Upper lobe of left lung (tissue), 6 donors: ENCODE data around the gene SPATA3. TPM values are rescaled to one million over a fixed set of nuclear protein-coding genes. Genes with fewer than 3 reads are reported as not detected.

ENCODE experiments used
- ATAC-seq, 2 donors: fragments of 200-7000 bp; cut with Tn5 transposase; one replicate each; pipeline ENCODE4 v1.9.1; 2022; ENCODE audit warnings: mild to moderate bottlenecking in 2 of 2, moderate library complexity in 2 of 2; ENCODE audit not compliant: low FRiP score in 2 of 2
- DNase-seq, 2 donors: peaks; one replicate each; pipeline ENCODE4 v3.0.0-alpha.2; 2019 to 2020
- H3K27ac ChIP-seq, 4 donors: fragments of 200-600 bp; sonication (generic); one replicate each; pipeline ENCODE4 v1.5.1; 2016 to 2019
- H3K27me3 ChIP-seq, 4 donors: fragments of 200-600 bp; sonication (generic); one replicate each; pipeline ENCODE4 v1.5.1; 2017 to 2019
- H3K36me3 ChIP-seq, 4 donors: fragments of 200-600 bp; sonication (generic); one replicate each; pipeline ENCODE4 v1.5.1; 2016 to 2019
- H3K4me1 ChIP-seq, 4 donors: fragments of 200-600 bp; sonication (generic); one replicate each; pipeline ENCODE4 v1.5.1; 2018 to 2019
- H3K4me3 ChIP-seq, 4 donors: fragments of 200-600 bp; sonication (generic); one replicate each; pipeline ENCODE4 v1.5.1; 2017 to 2019; ENCODE audit warnings: mild to moderate bottlenecking in 2 of 4, moderate library complexity in 1 of 4
- H3K9me3 ChIP-seq, 4 donors: fragments of 200-600 bp; sonication (generic); one replicate each; pipeline ENCODE4 v1.5.1; 2018 to 2019
- EP300 ChIP-seq, 4 donors: sonication (generic); formaldehyde crosslinking; IDR thresholded peaks; one replicate each; pipeline ENCODE4 v1.5.1; 2017; ENCODE audit warnings: antibody characterized with exemption in 4 of 4, control low read depth in 2 of 4
- POLR2A ChIP-seq, 4 donors: fragments of 450-650 bp; IDR thresholded peaks; one replicate each; pipeline ENCODE4 v1.5.1; 2016 to 2017; ENCODE audit warnings: antibody characterized with exemption in 4 of 4, mild to moderate bottlenecking in 2 of 4
- POLR2AphosphoS5 ChIP-seq, 2 donors: sonication (generic); formaldehyde crosslinking; IDR thresholded peaks; one replicate each; pipeline ENCODE4 v1.5.1; 2017; ENCODE audit warnings: antibody characterized with exemption in 2 of 2
- WGBS, 2 donors: methylation state at CpG; one replicate each; pipeline ENCODE4 v1.1.5; 2017 to 2018; 5-methylcytosine and 5-hydroxymethylcytosine counted together
- total RNA-seq, 6 donors: library from RNA; depleted of rRNA in 4 of 6; stranded (reverse); fragments of >200 nt in 4 of 6; gene quantifications; one replicate each; pipeline versions ENCODE4 v1.1.0 to v1.2.1, GENCODE V29; 2016 to 2021
- TF ChIP-seq, protein P1 (sequence below), 6 experiments: fragments of 450-650 bp in 4 of 6; fragments of 200-600 bp in 2 of 6; sonication (generic) in 2 of 6; IDR thresholded peaks; one replicate each; pipeline ENCODE4 v1.5.1; 2016 to 2019; ENCODE audit warnings: antibody characterized with exemption in 6 of 6
- donor health status: DM: no; HTN: no; CAD: no; lungs with moderate emphysema.
- donor health status: DM: no; HTN: yes; CAD: no; lungs with severe emphysema.

SPATA3 gene
- total RNA-seq, 6 donors from 2014 or later: not detected

- H3K9me3 ChIP-seq: no peaks in the 10 kb centered on the region
- TF ChIP-seq, protein P1, sequence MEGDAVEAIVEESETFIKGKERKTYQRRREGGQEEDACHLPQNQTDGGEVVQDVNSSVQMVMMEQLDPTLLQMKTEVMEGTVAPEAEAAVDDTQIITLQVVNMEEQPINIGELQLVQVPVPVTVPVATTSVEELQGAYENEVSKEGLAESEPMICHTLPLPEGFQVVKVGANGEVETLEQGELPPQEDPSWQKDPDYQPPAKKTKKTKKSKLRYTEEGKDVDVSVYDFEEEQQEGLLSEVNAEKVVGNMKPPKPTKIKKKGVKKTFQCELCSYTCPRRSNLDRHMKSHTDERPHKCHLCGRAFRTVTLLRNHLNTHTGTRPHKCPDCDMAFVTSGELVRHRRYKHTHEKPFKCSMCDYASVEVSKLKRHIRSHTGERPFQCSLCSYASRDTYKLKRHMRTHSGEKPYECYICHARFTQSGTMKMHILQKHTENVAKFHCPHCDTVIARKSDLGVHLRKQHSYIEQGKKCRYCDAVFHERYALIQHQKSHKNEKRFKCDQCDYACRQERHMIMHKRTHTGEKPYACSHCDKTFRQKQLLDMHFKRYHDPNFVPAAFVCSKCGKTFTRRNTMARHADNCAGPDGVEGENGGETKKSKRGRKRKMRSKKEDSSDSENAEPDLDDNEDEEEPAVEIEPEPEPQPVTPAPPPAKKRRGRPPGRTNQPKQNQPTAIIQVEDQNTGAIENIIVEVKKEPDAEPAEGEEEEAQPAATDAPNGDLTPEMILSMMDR (IDR thresholded peaks at IDR 0.05): no peak
- no peak for TF ChIP-seq EP300 (IDR thresholded peaks at IDR 0.05)
- no peak for TF ChIP-seq POLR2A (IDR thresholded peaks at IDR 0.05)
- no peak for TF ChIP-seq POLR2AphosphoS5 (IDR thresholded peaks at IDR 0.05)
Observed at GRCh38 chr2:231028889-231029288, 33.0 kb downstream of the SPATA3 start.

DNA sequence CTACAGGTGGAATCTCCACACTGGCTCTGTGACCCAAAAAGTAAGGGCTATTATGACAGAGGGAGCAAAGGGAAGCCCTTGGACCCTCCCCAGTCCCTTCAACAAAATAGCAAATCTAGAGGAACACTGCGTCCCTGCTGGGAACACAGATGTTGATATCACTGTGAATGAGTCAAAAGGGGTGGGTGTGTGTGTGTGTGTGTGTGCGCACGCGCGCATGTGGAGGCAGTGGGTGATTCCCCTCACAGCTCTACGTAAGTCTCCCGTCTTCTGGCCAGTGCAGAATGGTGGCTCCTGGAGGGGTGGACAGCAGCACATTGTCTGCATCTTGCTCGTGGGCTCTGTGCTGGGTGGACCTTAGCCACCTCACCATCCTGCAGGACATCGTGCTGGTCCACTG lies 33.6 kb downstream of the SPATA3 start:
- no peaks in the 10 kb centered on the region for H3K4me1 ChIP-seq
- H3K27ac ChIP-seq: no peak overlapping the region
- no peaks in the 10 kb centered on the region for H3K9me3 ChIP-seq
- TF ChIP-seq EP300 (IDR thresholded peaks at IDR 0.05) (no peak), POLR2A (IDR thresholded peaks at IDR 0.05) (no peak), POLR2AphosphoS5 (IDR thresholded peaks at IDR 0.05) (no peak)
- TF ChIP-seq, protein P1 (IDR thresholded peaks at IDR 0.05): no peak
- DNase-seq (no peak), ATAC-seq (no peak)
- H3K27me3 ChIP-seq: no peaks in the 10 kb centered on the region
- WGBS, 2 donors: 85 to 86% methylated on average over 9 of the region's 9 CpGs
- no peaks in the 10 kb centered on the region for H3K36me3 ChIP-seq
- H3K4me3 ChIP-seq: no peak overlapping the region

More at GRCh38 chr2:231028889-231029288, 33.0 kb downstream of the SPATA3 start:
- Histone ChIP-seq H3K27me3 (no peaks in the 10 kb centered on the region), H3K36me3 (no peaks in the 10 kb centered on the region), H3K27ac (no peak overlapping the region), H3K4me1 (no peaks in the 10 kb centered on the region), H3K4me3 (no peak overlapping the region)
- ATAC-seq (no peak), DNase-seq (no peak)

DNA sequence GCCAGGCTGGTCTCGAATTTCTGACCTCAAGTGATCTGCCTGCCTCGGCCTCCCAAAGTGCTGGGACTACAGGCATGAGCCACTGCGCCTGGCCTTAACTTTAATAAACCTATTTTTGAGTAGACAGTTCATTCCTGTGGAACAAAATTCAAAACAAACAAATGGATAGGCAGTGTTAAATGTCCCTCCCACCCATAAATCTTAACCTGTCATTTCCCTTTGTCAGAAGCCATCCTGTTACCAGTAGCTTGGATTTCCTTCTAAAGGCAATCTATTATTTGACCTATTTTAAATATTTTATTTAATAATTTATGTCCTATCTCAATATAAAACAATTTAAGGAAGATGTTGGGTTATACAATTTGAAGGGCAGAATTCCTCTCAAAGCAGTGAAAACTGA lies 34.8 kb downstream of the SPATA3 start:
- no peak for DNase-seq
- Histone ChIP-seq H3K36me3 (no peaks in the 10 kb centered on the region), H3K27me3 (no peaks in the 10 kb centered on the region), H3K4me3 (no peak overlapping the region), H3K9me3 (no peaks in the 10 kb centered on the region), H3K4me1 (no peaks in the 10 kb centered on the region), H3K27ac (no peak overlapping the region)
- TF ChIP-seq, protein P1 (IDR thresholded peaks at IDR 0.05): no peak
- TF ChIP-seq EP300 (IDR thresholded peaks at IDR 0.05) (no peak), POLR2AphosphoS5 (IDR thresholded peaks at IDR 0.05) (no peak), POLR2A (IDR thresholded peaks at IDR 0.05) (no peak)
- ATAC-seq: no peak
- 82 to 85% methylated on average over 3 of the region's 3 CpGs for WGBS, 2 donors

GRCh38 chr2:231032575-231033140 lies 36.7 kb downstream of the SPATA3 start:
- Histone ChIP-seq H3K9me3 (no peaks in the 10 kb centered on the region), H3K4me3 (no peak overlapping the region), H3K4me1 (peaks cover 0 to 9% (median 4%) of the 10 kb centered on the region in 4 donors), H3K27ac (no peak overlapping the region), H3K36me3 (no peaks in the 10 kb centered on the region), H3K27me3 (peaks cover 0 to 13% (median 6%) of the 10 kb centered on the region in 4 donors)
- 80 to 90% methylated on average over 4 to 5 of the region's 5 CpGs for WGBS, 2 donors
- TF ChIP-seq POLR2AphosphoS5 (IDR thresholded peaks at IDR 0.05): no peak
- DNase-seq (no peak), ATAC-seq (no peak)

DNA sequence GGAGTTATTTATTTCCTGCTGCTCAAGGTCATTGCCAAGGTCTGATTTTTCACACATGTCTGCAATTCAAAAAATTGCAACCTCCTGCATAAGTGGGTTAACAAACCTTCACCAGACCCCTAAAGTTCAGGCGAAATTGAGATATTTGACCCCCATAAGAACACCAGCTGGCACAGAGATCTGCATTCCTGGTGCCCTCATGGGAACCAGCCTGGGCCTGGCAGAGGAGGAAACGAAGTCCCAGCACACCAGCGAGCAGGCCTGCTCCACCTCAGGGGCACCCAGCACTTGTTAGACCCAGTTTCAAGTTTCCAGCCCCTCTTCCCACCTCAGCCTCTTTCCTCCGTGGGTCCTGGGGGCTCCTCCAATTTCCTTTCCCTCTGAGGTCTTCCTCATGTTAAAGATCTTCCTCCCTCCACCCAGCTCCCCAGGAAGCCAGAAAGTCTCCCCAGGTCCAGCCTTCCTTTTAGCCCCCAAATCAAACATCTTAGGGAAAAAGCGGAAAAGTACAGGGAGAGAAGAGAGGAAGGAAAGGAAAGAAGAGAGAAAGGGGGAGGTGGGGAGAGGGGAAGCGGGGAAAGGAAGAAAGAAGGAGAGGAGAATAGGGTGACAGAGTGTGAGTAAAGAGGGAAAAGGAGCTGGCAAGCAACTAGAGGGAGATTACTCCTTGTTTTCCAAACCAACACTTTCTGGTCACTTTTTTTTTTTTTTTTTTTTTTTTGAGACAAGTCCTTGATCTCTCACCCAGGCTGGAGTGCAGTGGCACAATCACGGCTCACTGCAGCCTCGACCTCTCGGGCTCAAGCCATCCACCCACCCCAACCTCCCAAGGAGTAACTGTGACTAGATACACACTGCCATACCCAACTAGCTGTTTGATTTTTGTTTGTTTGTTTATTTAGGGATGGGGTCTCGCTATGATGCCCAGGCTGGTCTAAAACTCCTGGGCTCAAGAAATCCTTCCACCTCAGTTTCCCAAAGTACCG lies 37.5 kb downstream of the SPATA3 start:
- WGBS, 2 donors: 68 to 72% methylated on average over 11 of the region's 11 CpGs
- Histone ChIP-seq H3K27me3 (peaks cover 0 to 20% (median 9%) of the 10 kb centered on the region in 4 donors), H3K36me3 (no peaks in the 10 kb centered on the region), H3K27ac (no peak overlapping the region), H3K9me3 (no peaks in the 10 kb centered on the region), H3K4me3 (no peak overlapping the region), H3K4me1 (peaks cover 4 to 15% (median 7%) of the 10 kb centered on the region in 4 donors)
- no peak for DNase-seq
- TF ChIP-seq, protein P1 (IDR thresholded peaks at IDR 0.05): no peak
- TF ChIP-seq POLR2A (IDR thresholded peaks at IDR 0.05): no peak
- no peak for ATAC-seq
